Neural crest cell (in vitro differentiated cells): ENCODE results near the gene NHLRC2. TPM values are rescaled to one million over a fixed set of nuclear protein-coding genes. Genes with fewer than 3 reads are reported as not detected.
A peak's percentile ranks its signal among the peaks of the same experiment; 100 is the strongest.

Source experiments
- DNase-seq: peaks from one replicate; pipeline ENCODE4 v3.0.0; 2021; ENCODE audit warnings: low read depth, mixed read lengths, low spot score
- H3K27ac Mint-ChIP-seq: one replicate; pipeline ENCODE4 v1.8.0; 2021; ENCODE audit warnings: mild to moderate bottlenecking, mixed read lengths; ENCODE audit not compliant: unreplicated experiment
- H3K27me3 Mint-ChIP-seq: 2 replicates; pipeline ENCODE4 v1.8.0; 2021; ENCODE audit warnings: low read depth, mild to moderate bottlenecking, mixed read lengths
- H3K36me3 Mint-ChIP-seq: 2 replicates; pipeline ENCODE4 v1.8.0; 2021; ENCODE audit warnings: low read depth, mild to moderate bottlenecking, mixed read lengths
- H3K4me1 Mint-ChIP-seq: 2 replicates; pipeline ENCODE4 v1.8.0; 2021; ENCODE audit warnings: mixed read lengths
- H3K4me3 Mint-ChIP-seq: one replicate; pipeline ENCODE4 v1.8.0; 2021; ENCODE audit warnings: mild to moderate bottlenecking, mixed read lengths
- H3K9me3 Mint-ChIP-seq: 2 replicates; pipeline ENCODE4 v1.8.0; 2021; ENCODE audit warnings: mixed read lengths
- CTCF ChIP-seq: fragments of 200-600 bp; sonication (generic); conservative IDR thresholded peaks from 2 replicates; pipeline ENCODE4 v1.5.0; 2021; ENCODE audit warnings: antibody characterized with exemption, mild to moderate bottlenecking
- total RNA-seq: library from RNA; stranded (reverse); gene quantifications from 2 replicates; pipeline ENCODE4 v1.2.1, GENCODE V29; 2021

NHLRC2 gene
- total RNA-seq, 1 donor from 2014 or later = 58.7 TPM

DNA sequence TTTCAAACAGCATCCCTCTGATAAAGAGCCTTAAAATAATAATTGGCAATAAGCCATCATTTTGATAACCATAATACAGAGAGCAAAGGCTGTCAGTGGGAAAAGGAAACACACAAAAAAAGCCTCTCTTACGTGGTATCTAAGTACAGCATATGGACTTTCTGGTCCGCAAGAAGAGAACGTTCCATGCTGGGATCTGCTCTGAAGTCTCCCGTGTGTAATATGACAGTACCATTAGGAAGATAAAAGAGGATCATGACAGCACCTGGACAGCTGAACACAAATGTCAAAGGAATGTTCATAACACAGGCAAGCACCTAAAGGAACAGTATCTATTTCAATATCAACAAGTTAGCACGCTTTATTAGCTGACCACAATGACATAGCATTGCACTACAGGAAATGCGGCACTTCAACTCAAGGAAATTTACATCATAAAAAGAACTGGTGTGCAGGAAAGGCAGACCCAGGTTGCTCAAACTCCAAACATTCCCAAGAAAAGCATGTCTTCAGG, 10.4 kb upstream of the NHLRC2 start:
- Mint-ChIP-seq H3K9me3 (no peaks in the 10 kb centered on the region), H3K27ac (no peak overlapping the region), H3K4me3 (no peak overlapping the region), H3K27me3 (no peaks in the 10 kb centered on the region), H3K36me3 (peaks cover 12% of the 10 kb centered on the region), H3K4me1 (peaks cover 18% of the 10 kb centered on the region)
- no peak for DNase-seq
- no peak for TF ChIP-seq CTCF

GRCh38 chr10:113846036-113846435, 8.4 kb upstream of the NHLRC2 start:
- Mint-ChIP-seq H3K27me3 (no peaks in the 10 kb centered on the region), H3K4me1 (peaks cover 28% of the 10 kb centered on the region), H3K4me3 (no peak overlapping the region), H3K36me3 (peaks cover 11% of the 10 kb centered on the region), H3K9me3 (no peaks in the 10 kb centered on the region), H3K27ac (no peak overlapping the region)
- no peak for TF ChIP-seq CTCF
- DNase-seq = no peak

DNA sequence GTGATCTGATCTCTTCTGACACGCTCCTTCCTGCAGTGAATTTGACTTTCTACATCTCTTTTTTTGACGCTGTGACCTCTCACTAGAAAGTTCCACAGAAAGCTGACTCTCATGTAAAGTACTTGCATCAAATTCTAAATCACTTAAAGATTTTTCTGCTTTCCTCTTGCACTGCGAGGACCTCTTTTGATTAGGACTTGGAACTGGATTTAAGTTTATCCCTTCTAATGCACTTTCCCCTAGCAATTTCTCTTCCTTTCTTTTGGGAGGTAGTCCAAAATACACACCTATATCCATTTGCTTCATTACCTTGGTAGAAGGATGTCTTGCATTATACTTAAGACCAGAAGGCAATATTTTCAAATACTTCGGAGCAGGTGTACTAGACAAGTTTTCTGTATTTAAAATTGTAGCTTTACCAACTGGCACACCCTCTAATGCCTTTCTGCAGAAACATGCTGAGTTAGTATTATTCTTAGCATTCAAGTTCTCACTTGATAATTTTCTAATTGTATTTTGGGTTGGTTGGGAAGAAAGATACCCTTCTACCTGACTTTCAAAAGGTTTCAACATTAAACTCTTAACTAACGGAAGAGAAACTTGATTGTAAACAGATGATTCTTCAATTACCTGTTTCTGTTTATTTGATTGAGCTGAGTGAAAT, 5.2 kb upstream of the NHLRC2 start:
- no peak for DNase-seq
- H3K36me3 Mint-ChIP-seq = peaks cover 11% of the 10 kb centered on the region
- H3K27me3 Mint-ChIP-seq = no peaks in the 10 kb centered on the region
- peaks cover 43% of the 10 kb centered on the region for H3K4me1 Mint-ChIP-seq
- H3K4me3 Mint-ChIP-seq = no peak overlapping the region
- H3K27ac Mint-ChIP-seq = no peak overlapping the region
- no peaks in the 10 kb centered on the region for H3K9me3 Mint-ChIP-seq
- TF ChIP-seq CTCF = no peak

- peak overlapping the region; percentile 68 for H3K4me3 Mint-ChIP-seq
- peaks cover 45% of the 10 kb centered on the region for H3K4me1 Mint-ChIP-seq
- no peak overlapping the region for H3K27ac Mint-ChIP-seq
- H3K9me3 Mint-ChIP-seq = no peaks in the 10 kb centered on the region
- no peak for DNase-seq
- H3K27me3 Mint-ChIP-seq = no peaks in the 10 kb centered on the region
- H3K36me3 Mint-ChIP-seq = peaks cover 11% of the 10 kb centered on the region
- TF ChIP-seq CTCF = no peak
Observed at GRCh38 chr10:113849946-113850345, 4.5 kb upstream of the NHLRC2 start.

DNA sequence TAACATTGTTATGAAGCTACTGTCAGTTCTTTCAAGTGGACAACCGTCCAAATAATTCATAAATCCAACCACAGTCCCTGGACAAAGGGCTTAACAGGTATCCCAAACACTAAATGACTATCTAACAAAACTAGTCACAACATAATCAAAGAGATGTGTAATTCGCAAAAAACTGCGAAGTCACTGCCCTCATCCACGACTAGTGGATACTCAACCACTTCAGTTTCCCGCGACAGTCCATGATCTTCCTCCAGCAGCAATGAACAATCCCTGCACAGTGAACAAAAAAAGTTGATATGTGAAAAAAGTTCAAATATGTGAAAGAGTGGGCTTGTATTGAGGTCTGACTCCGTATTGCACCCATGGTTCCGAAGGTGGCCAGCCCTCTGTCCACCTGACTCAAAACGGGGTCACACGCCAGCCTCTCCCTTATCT, 866 bp upstream of the NHLRC2 start:
- Mint-ChIP-seq H3K4me1 (peaks cover 68% of the 10 kb centered on the region), H3K9me3 (no peaks in the 10 kb centered on the region), H3K36me3 (peaks cover 9% of the 10 kb centered on the region), H3K27me3 (no peaks in the 10 kb centered on the region), H3K27ac (peak overlapping the region; percentile 99), H3K4me3 (peak overlapping the region; percentile 98)
- TF ChIP-seq CTCF = no peak
- no peak for DNase-seq
